Upper lobe of left lung (tissue), 4 donors: Measurements from ENCODE around the gene BIRC2.

Source experiments
- CTCF ChIP-seq, 6 experiments: fragments of 450-650 bp in 4 of 6; fragments of 200-600 bp in 2 of 6; sonication (generic) in 2 of 6; IDR thresholded peaks; one replicate each; pipeline ENCODE4 v1.5.1; 2016 to 2019; ENCODE audit warnings: antibody characterized with exemption in 6 of 6
- POLR2AphosphoS5 ChIP-seq, 2 donors: sonication (generic); formaldehyde crosslinking; IDR thresholded peaks; one replicate each; pipeline ENCODE4 v1.5.1; 2017; ENCODE audit warnings: antibody characterized with exemption in 2 of 2

- TF ChIP-seq CTCF (IDR thresholded peaks at IDR 0.05) (no peak), POLR2AphosphoS5 (IDR thresholded peaks at IDR 0.05) (peak in 1 of 2 donors; percentile 64)
These were observed 26.3 kb upstream of the BIRC2 start for GRCh38 chr11:102320679-102321078.
